Eye (tissue), 1 donor: ENCODE results near the gene NOL4L.

Experiments
- DNase-seq: peaks from one replicate; pipeline ENCODE4 v3.0.0-alpha.2; 2015

Gene NOL4L

GRCh38 chr20:32538526-32538939 lies 46.6 kb downstream of the NOL4L start:
- peak; percentile 70 for DNase-seq

GRCh38 chr20:32537657-32538525 lies 47.2 kb downstream of the NOL4L start:
- DNase-seq = no peak

- DNase-seq = peak; percentile 65
These were observed 48.1 kb downstream of the NOL4L start for GRCh38 chr20:32536851-32537656.

- DNase-seq = peak; percentile 91
These were observed 48.9 kb downstream of the NOL4L start for GRCh38 chr20:32535953-32536823.

GRCh38 chr20:32535316-32535952 lies 49.7 kb downstream of the NOL4L start:
- peak; percentile 67 for DNase-seq

- peak; percentile 26 for DNase-seq
These were observed 50.4 kb downstream of the NOL4L start for GRCh38 chr20:32534661-32535240.

GRCh38 chr20:32533732-32534131 lies 51.4 kb downstream of the NOL4L start:
- peak; percentile 54 for DNase-seq

- no peak for DNase-seq
These were observed 52.9 kb downstream of the NOL4L start for GRCh38 chr20:32532246-32532645.

- DNase-seq = no peak
These were observed 56.0 kb downstream of the NOL4L start for GRCh38 chr20:32528905-32529670.

GRCh38 chr20:32528171-32528891 lies 56.8 kb downstream of the NOL4L start:
- DNase-seq = peak; percentile 81

GRCh38 chr20:32527447-32528055 lies 57.6 kb downstream of the NOL4L start:
- peak; percentile 85 for DNase-seq

- DNase-seq = no peak
These were observed 58.1 kb downstream of the NOL4L start for GRCh38 chr20:32527052-32527446.

- DNase-seq = no peak
These were observed 58.6 kb downstream of the NOL4L start for GRCh38 chr20:32526541-32526940.

GRCh38 chr20:32526125-32526524 lies 59.0 kb downstream of the NOL4L start:
- DNase-seq = no peak

- DNase-seq = no peak
These were observed 60.2 kb downstream of the NOL4L start for GRCh38 chr20:32524829-32525501.

- peak; percentile 40 for DNase-seq
These were observed 61.4 kb downstream of the NOL4L start for GRCh38 chr20:32523613-32524213.

- DNase-seq = peak; percentile 50
These were observed 62.1 kb downstream of the NOL4L start for GRCh38 chr20:32522776-32523612.

- peak; percentile 52 for DNase-seq
These were observed 62.7 kb downstream of the NOL4L start for GRCh38 chr20:32522526-32522775.
